H1 (cell line): Measurements from ENCODE around the gene B4GALNT1. TPM values are rescaled to one million over a fixed set of nuclear protein-coding genes. Genes with fewer than 3 reads are reported as not detected.

Experiments
- CTCF ChIA-PET: fragments of 300-600 bp; sonication (Branson Sonifier 250); formaldehyde crosslinking; loops from one replicate; lab custom pipeline; 2021; ENCODE audit not compliant: partially characterized antibody; lab: Charles Lee
- POLR2A ChIA-PET: fragments of 300-600 bp; sonication (Branson Sonifier 250); formaldehyde crosslinking; loops from one replicate; lab custom pipeline; 2021; ENCODE audit warnings: inconsistent platforms; ENCODE audit not compliant: partially characterized antibody; lab: Charles Lee
- DNase-seq, 2 experiments: peaks; one replicate each; pipeline versions ENCODE4 v3.0.0 to v3.0.0-alpha.2; 2010 to 2022; ENCODE audit warnings: low spot score in 2 of 2, low read depth in 1 of 2, mixed read lengths in 1 of 2
- FAIRE-seq: peaks from 2 replicates; lab custom pipeline; 2011; peaks lifted over from hg19 to GRCh38; lab: Jason Lieb, UNC
- H2AFZ ChIP-seq: 2 replicates; pipeline ENCODE4 v1.8.1; 2012; ENCODE audit warnings: low read length, inconsistent platforms
- H2AK5ac ChIP-seq: 2 replicates; pipeline ENCODE4 v1.6.1; 2013; ENCODE audit warnings: low read depth, low read length
- H2BK120ac ChIP-seq: replicated peaks from 2 replicates; pipeline ENCODE3; 2013; ENCODE audit warnings: low read depth, low read length, inconsistent platforms
- H2BK12ac ChIP-seq: 2 replicates; pipeline ENCODE4 v1.6.1; 2013; ENCODE audit warnings: low read depth, low read length
- H2BK15ac ChIP-seq: 2 replicates; pipeline ENCODE4 v1.6.1; 2013; ENCODE audit warnings: low read length
- H2BK20ac ChIP-seq: 2 replicates; pipeline ENCODE4 v1.6.1; 2013; ENCODE audit warnings: low read length
- H2BK5ac ChIP-seq: 2 replicates; pipeline ENCODE4 v1.6.1; 2013; ENCODE audit warnings: low read depth, low read length
- H3K14ac ChIP-seq: 2 replicates; pipeline ENCODE4 v1.6.1; 2013; ENCODE audit warnings: inconsistent platforms; ENCODE audit not compliant: insufficient read length
- H3K18ac ChIP-seq: 2 replicates; pipeline ENCODE4 v1.6.1; 2013; ENCODE audit warnings: low read length; ENCODE audit errors: extremely low read depth
- H3K23ac ChIP-seq: 2 replicates; pipeline ENCODE4 v1.6.1; 2013; ENCODE audit warnings: inconsistent platforms; ENCODE audit not compliant: insufficient read length
- H3K23me2 ChIP-seq: 2 replicates; pipeline ENCODE4 v1.6.1; 2013; ENCODE audit warnings: low read depth, low read length
- H3K27ac ChIP-seq: 2 replicates; pipeline ENCODE4 v1.6.1; 2011; ENCODE audit warnings: low read depth, low read length, inconsistent platforms
- H3K27me3 ChIP-seq, 4 experiments: replicated peaks in 1 of 4; 1 replicate in 1 of 4; 2 replicates in 3 of 4; pipeline versions ENCODE4 v1.6.1 to v1.8.1; 2011 to 2013; ENCODE audit warnings: low read length in 3 of 4, mild to moderate bottlenecking in 3 of 4, inconsistent platforms in 2 of 4, mixed read lengths in 2 of 4, moderate library complexity in 1 of 4; ENCODE audit not compliant: control insufficient read depth in 3 of 4, insufficient read depth in 3 of 4; ENCODE audit errors: extremely low read depth in 1 of 4
- H3K36me3 ChIP-seq, 4 experiments: 2 replicates each; pipeline versions ENCODE4 v1.6.1 to v1.8.1; 2011 to 2013; ENCODE audit warnings: mild to moderate bottlenecking in 4 of 4, low read length in 3 of 4, moderate library complexity in 2 of 4, control low read depth in 1 of 4, inconsistent platforms in 1 of 4; ENCODE audit not compliant: insufficient read depth in 4 of 4, control insufficient read depth in 2 of 4
- H3K4ac ChIP-seq: replicated peaks from 2 replicates; pipeline ENCODE3; 2013; ENCODE audit warnings: low read length, low read depth, mixed read lengths, inconsistent platforms; ENCODE audit not compliant: insufficient read length
- H3K4me1 ChIP-seq, 4 experiments: replicated peaks in 1 of 4; 1 replicate in 1 of 4; 2 replicates in 3 of 4; pipeline versions ENCODE4 v1.6.1 to v1.8.1; 2011 to 2013; ENCODE audit warnings: low read length in 3 of 4, inconsistent platforms in 2 of 4, mixed read lengths in 1 of 4; ENCODE audit not compliant: insufficient read depth in 4 of 4, control insufficient read depth in 3 of 4
- H3K4me2 ChIP-seq, 2 experiments: 2 replicates each; pipeline versions ENCODE4 v1.6.1 to v1.8.1; 2011 to 2013; ENCODE audit warnings: low read depth in 2 of 2, low read length in 2 of 2, control low read depth in 1 of 2, inconsistent platforms in 1 of 2, mild to moderate bottlenecking in 1 of 2; ENCODE audit not compliant: insufficient read depth in 1 of 2
- H3K4me3 ChIP-seq, 4 experiments: fragments of 200-600, 300-600 bp in 1 of 4; sonication (generic), shearing (Covaris generic), sonication (Bioruptor Twin) in 1 of 4; 2 replicates each; pipeline versions ENCODE4 v1.5.1 to v1.8.1; 2011 to 2016; ENCODE audit warnings: low read length in 4 of 4, low read depth in 3 of 4, control low read depth in 2 of 4, inconsistent platforms in 2 of 4, mild to moderate bottlenecking in 2 of 4, mixed read lengths in 1 of 4, moderate library complexity in 1 of 4; ENCODE audit not compliant: insufficient read depth in 2 of 4; ENCODE audit errors: extremely low read depth in 1 of 4
- H3K56ac ChIP-seq: replicated peaks from 2 replicates; pipeline ENCODE3; 2013; ENCODE audit warnings: low read depth, mild to moderate bottlenecking, mixed read lengths, low read length, inconsistent platforms; ENCODE audit not compliant: insufficient read length
- H3K79me1 ChIP-seq: 2 replicates; pipeline ENCODE4 v1.6.1; 2013; ENCODE audit warnings: low read depth, low read length, control low read depth
- H3K79me2 ChIP-seq, 2 experiments: 2 replicates each; pipeline versions ENCODE4 v1.6.1 to v1.8.1; 2012 to 2013; ENCODE audit warnings: low read length in 2 of 2, mild to moderate bottlenecking in 2 of 2, inconsistent platforms in 1 of 2; ENCODE audit not compliant: insufficient read depth in 2 of 2, control insufficient read depth in 1 of 2
- H3K9ac ChIP-seq, 4 experiments: replicated peaks in 1 of 4; 1 replicate in 1 of 4; 2 replicates in 3 of 4; pipeline versions ENCODE4 v1.6.1 to v1.8.1; 2011 to 2013; ENCODE audit warnings: low read depth in 3 of 4, low read length in 3 of 4, control low read depth in 2 of 4, mild to moderate bottlenecking in 2 of 4, moderate library complexity in 2 of 4, inconsistent platforms in 1 of 4; ENCODE audit errors: extremely low read depth in 1 of 4
- H3K9me3 ChIP-seq, 2 experiments: 2 replicates each; pipeline versions ENCODE4 v1.6.1 to v1.8.1; 2012 to 2013; ENCODE audit warnings: mild to moderate bottlenecking in 2 of 2, moderate library complexity in 2 of 2, control low read depth in 1 of 2, inconsistent platforms in 1 of 2, low read depth in 1 of 2, low read length in 1 of 2, mixed read lengths in 1 of 2; ENCODE audit not compliant: insufficient read depth in 2 of 2
- H4K20me1 ChIP-seq, 2 experiments: replicated peaks in 1 of 2; 2 replicates each; pipeline versions ENCODE3 to v1.8.1; 2011 to 2013; ENCODE audit warnings: inconsistent platforms in 2 of 2, low read length in 2 of 2, mild to moderate bottlenecking in 1 of 2; ENCODE audit not compliant: insufficient read depth in 2 of 2, control insufficient read depth in 1 of 2
- H4K5ac ChIP-seq: 2 replicates; pipeline ENCODE4 v1.6.1; 2013; ENCODE audit warnings: low read length, low read depth, mixed read lengths, inconsistent platforms; ENCODE audit not compliant: insufficient read length
- H4K8ac ChIP-seq: 2 replicates; pipeline ENCODE4 v1.8.0; 2013; ENCODE audit warnings: mild to moderate bottlenecking, moderate library complexity, low read length, inconsistent platforms; ENCODE audit not compliant: insufficient read depth; ENCODE audit errors: extremely low read depth
- H4K91ac ChIP-seq: replicated peaks from 2 replicates; pipeline ENCODE3; 2013; ENCODE audit warnings: low read length, mixed read lengths, inconsistent platforms; ENCODE audit not compliant: insufficient read length
- ASH2L ChIP-seq: fragments of 200-600, 300-600 bp; sonication (generic); IDR thresholded peaks from one replicate; pipeline ENCODE4 v1.7.1; 2017; ENCODE audit warnings: low read length
- BCL11A ChIP-seq, 2 experiments: IDR thresholded peaks; one replicate each; pipeline ENCODE4 v1.6.1; 2011; ENCODE audit warnings: low read depth in 2 of 2, low read length in 2 of 2, mild to moderate bottlenecking in 2 of 2
- CHD2 ChIP-seq: IDR thresholded peaks from 2 replicates; pipeline ENCODE4 v1.6.1; 2012; ENCODE audit warnings: low read length, improper control_type of control experiment
- KDM4A ChIP-seq: IDR thresholded peaks from one replicate; pipeline ENCODE4 v1.7.1; 2012; ENCODE audit warnings: low read depth, mild to moderate bottlenecking, moderate library complexity, low read length, inconsistent platforms; ENCODE audit not compliant: severe bottlenecking
- SIX5 ChIP-seq: IDR thresholded peaks from 2 replicates; pipeline ENCODE4 v1.6.1; 2011; ENCODE audit warnings: mild to moderate bottlenecking, low read depth, low read length
- TCF12 ChIP-seq: IDR thresholded peaks from 2 replicates; pipeline ENCODE4 v1.6.1; 2011; ENCODE audit warnings: low read depth, mild to moderate bottlenecking, low read length
- whole genome bisulfite sequencing, 2 experiments: shearing (Covaris generic) in 1 of 2; methylation state at CpG; one replicate each; pipeline versions ENCODE4 v1.1.6 to v1.1.7; 2013 to 2015; ENCODE audit warnings: low lambda C conversion rate in 2 of 2, mixed read lengths in 2 of 2, inconsistent platforms in 1 of 2, low coverage in 1 of 2, missing lambda C conversion rate in 1 of 2; ENCODE audit not compliant: insufficient replicate concordance in 2 of 2, insufficient coverage in 1 of 2, insufficient read length in 1 of 2; ENCODE audit errors: extremely low coverage in 1 of 2, missing lambda C conversion rate in 1 of 2; 5-methylcytosine and 5-hydroxymethylcytosine counted together
- polyA plus RNA-seq, 7 experiments: library from polyadenylated mRNA; depleted of rRNA in 3 of 7; stranded (reverse) in 5 of 7; unstranded in 2 of 7; fragments of >200 nt in 5 of 7; fragments of 200-250 nt in 2 of 7; gene quantifications; 1 replicate in 5 of 7; 2 replicates in 1 of 7; 4 replicates in 1 of 7; pipeline versions ENCODE4 v1.2.1 to v1.2.3, GENCODE V29; 2011 to 2013; ENCODE audit warnings: missing spikeins in 2 of 7, mixed read lengths in 2 of 7
- total RNA-seq: library from RNA; stranded (reverse); fragmentation: NEBNext Ultra II Directional; extraction: Animal tissue kit (Norgen Biotek cat#: 25700); gene quantifications from 2 replicates; pipeline ENCODE4 v1.2.1, GENCODE V29; 2021

B4GALNT1 gene
- total and polyA plus RNA-seq, 2 of the 8 experiments (the other 6 are each of a cell fraction or from before 2014, with no cell fraction given): 1.5 to 2.3 TPM

DNA sequence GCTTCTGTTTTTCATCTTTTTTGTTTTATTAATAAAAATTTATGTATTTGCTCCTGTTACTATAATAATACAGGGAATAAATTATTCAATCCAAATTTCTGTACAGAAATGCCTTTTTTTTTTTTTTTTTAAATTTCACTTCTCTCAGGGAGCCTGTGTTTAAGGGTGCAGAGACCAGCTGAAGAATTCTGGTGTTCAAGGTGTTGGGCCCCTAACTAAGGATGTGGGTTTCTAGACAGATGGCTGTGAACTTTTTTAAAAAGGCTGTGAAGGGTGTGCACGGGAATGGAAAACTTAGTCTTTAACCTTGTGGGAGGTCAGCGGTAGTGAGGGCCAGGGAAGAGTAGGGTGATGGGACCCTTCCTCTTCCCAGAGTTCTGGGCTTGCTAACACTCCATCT lies 29.7 kb downstream of the B4GALNT1 start:
- DNase-seq (no peak), FAIRE-seq (no peak)
- Histone ChIP-seq H2BK20ac (no peak overlapping the region), H2BK120ac (no peak overlapping the region), H2AFZ (no peak overlapping the region), H3K23ac (no peak overlapping the region), H3K56ac (no peak overlapping the region), H4K5ac (no peak overlapping the region), H2BK12ac (no peak overlapping the region), H3K4me3 (peak overlapping the region in 1 of 4 experiments; percentile 84; a peak in 1 of 8 replicates), H4K91ac (no peak overlapping the region), H3K4ac (no peak overlapping the region), H3K36me3 (peaks cover 5 to 23% (median 17%) of the 10 kb centered on the region in 4 experiments; a peak in 6 of 8 replicates), H3K4me2 (peak overlapping the region; percentile 76 to 83; a peak in 1 of 4 replicates), H3K4me1 (peaks cover under 1 to 4% (median 2%) of the 10 kb centered on the region in 4 experiments), H3K27me3 (no peaks in the 10 kb centered on the region), H3K27ac (no peak overlapping the region), H3K9me3 (no peaks in the 10 kb centered on the region), H3K9ac (no peak overlapping the region; a peak in 2 of 7 replicates), H3K14ac (no peak overlapping the region), H3K23me2 (peaks cover 11% of the 10 kb centered on the region), H3K79me1 (no peaks in the 10 kb centered on the region; the same call in 1 of the 2 replicates), H4K20me1 (peaks cover 0 to 2% of the 10 kb centered on the region in 2 experiments), H2BK15ac (peak overlapping the region; percentile 92; the same call in 1 of the 2 replicates), H4K8ac (no peak overlapping the region), H3K18ac (no peak overlapping the region), H2AK5ac (no peak overlapping the region), H3K79me2 (peaks cover 0 to 10% of the 10 kb centered on the region in 2 experiments; a peak in 1 of 4 replicates)
- WGBS, 2 experiments: 70% methylated on average over 2 of the region's 2 CpGs; no CpG with 5 or more reads in 1 of the 2 experiments
- ChIA-PET CTCF (interaction anchor here (0.6 to 6.0 kb wide), 6 partner anchors 17 to 175 kb away, joined by 3 to 40 read pairs (median 3); no protein-coding TSS in a partner anchor), POLR2A (interaction anchor here (0.6 to 7.7 kb wide), 14 partner anchors 10 to 336 kb away, joined by 3 to 60 read pairs (median 4); partner anchors contain the start of gene PIP4K2C)
- TF ChIP-seq TCF12: no peak
- TF ChIP-seq BCL11A (IDR thresholded peaks at IDR 0.05; ENCODE audit: low read depth in 2 of 2, low read length in 2 of 2): no peak
- TF ChIP-seq SIX5: no peak
- no peak for TF ChIP-seq KDM4A
- no peak for TF ChIP-seq ASH2L
- TF ChIP-seq CHD2: no peak
- TF ChIP-seq, all 59 proteins: peak for 0
- H2BK5ac ChIP-seq: peak overlapping the region; percentile 18; the same call in 1 of the 2 replicates
